SK-N-SH (cell line): ENCODE measurements around the gene ZEB1. TPM values are rescaled to one million over a fixed set of nuclear protein-coding genes. Genes with fewer than 3 reads are reported as not detected.

Source experiments
- CTCF ChIA-PET: fragments of 300-600, 350-600 bp; formaldehyde crosslinking; extraction: SDS; loops from one replicate; lab custom pipeline; 2021; lab: Yijun Ruan, JAX
- POLR2A ChIA-PET: fragments of 350-600 bp; sonication (Branson Sonifier 250); formaldehyde crosslinking; extraction: SDS; loops from one replicate; lab custom pipeline; 2020; ENCODE audit warnings: antibody characterized with exemption, inconsistent platforms; lab: Yijun Ruan, JAX
- DNase-seq: peaks from one replicate; pipeline ENCODE4 v3.0.0; 2012
- H2AFZ ChIP-seq: fragments of 200-600 bp; sonication (generic); 2 replicates; pipeline ENCODE4 v1.8.1; 2016; ENCODE audit warnings: antibody characterized with exemption, mild to moderate bottlenecking, low read depth
- H3F3A ChIP-seq: fragments of 200-600 bp; sonication (generic); replicated peaks from 2 replicates; pipeline ENCODE3; 2016; ENCODE audit warnings: antibody characterized with exemption, mild to moderate bottlenecking; ENCODE audit not compliant: insufficient read depth
- H3K27ac ChIP-seq, 2 experiments: fragments of 200-500 bp in 1 of 2; fragments of 200-600 bp in 1 of 2; sonication (Bioruptor generic) in 1 of 2; sonication (generic), shearing (Covaris generic) in 1 of 2; 2 replicates each; pipeline versions ENCODE4 v1.5.1 to v1.6.1; 2014 to 2016; ENCODE audit warnings: low read depth in 2 of 2, inconsistent platforms in 1 of 2, low read length in 1 of 2, mild to moderate bottlenecking in 1 of 2, mixed read lengths in 1 of 2
- H3K27me3 ChIP-seq: fragments of 200-600 bp; sonication (generic), shearing (Covaris generic); 2 replicates; pipeline ENCODE4 v1.6.1; 2016; ENCODE audit warnings: mixed run types; ENCODE audit not compliant: insufficient read depth
- H3K36me3 ChIP-seq, 2 experiments: fragments of 200-500 bp in 1 of 2; fragments of 200-600 bp in 1 of 2; sonication (Bioruptor generic) in 1 of 2; sonication (generic) in 1 of 2; replicated peaks in 1 of 2; 2 replicates each; pipeline versions ENCODE3 to v1.5.1; 2014 to 2016; ENCODE audit warnings: low read length in 1 of 2, mild to moderate bottlenecking in 1 of 2; ENCODE audit not compliant: insufficient read depth in 2 of 2, control insufficient read depth in 1 of 2
- H3K4me1 ChIP-seq, 2 experiments: fragments of 200-500 bp in 1 of 2; fragments of 200-600 bp in 1 of 2; sonication (Bioruptor generic) in 1 of 2; sonication (generic), shearing (Covaris generic) in 1 of 2; 2 replicates each; pipeline versions ENCODE4 v1.5.1 to v1.6.1; 2014 to 2016; ENCODE audit warnings: low read depth in 1 of 2, low read length in 1 of 2, mixed run types in 1 of 2; ENCODE audit not compliant: insufficient read depth in 2 of 2, control insufficient read depth in 1 of 2
- H3K4me2 ChIP-seq: fragments of 200-600 bp; sonication (generic), shearing (Covaris generic); 2 replicates; pipeline ENCODE4 v1.6.1; 2017; ENCODE audit warnings: mixed run types
- H3K4me3 ChIP-seq, 2 experiments: fragments of 200-500 bp in 1 of 2; fragments of 200-600 bp in 1 of 2; sonication (Bioruptor generic) in 1 of 2; sonication (generic), shearing (Covaris generic) in 1 of 2; 2 replicates each; pipeline versions ENCODE4 v1.5.1 to v1.8.1; 2014 to 2016; ENCODE audit warnings: low read depth in 2 of 2, inconsistent platforms in 1 of 2, low read length in 1 of 2, mild to moderate bottlenecking in 1 of 2, mixed read lengths in 1 of 2, moderate library complexity in 1 of 2
- H3K79me2 ChIP-seq: fragments of 200-600 bp; sonication (generic); 2 replicates; pipeline ENCODE4 v1.8.1; 2017; ENCODE audit warnings: mild to moderate bottlenecking; ENCODE audit not compliant: insufficient read depth
- H3K9ac ChIP-seq: fragments of 200-600 bp; sonication (generic); 2 replicates; pipeline ENCODE4 v1.6.1; 2017; ENCODE audit warnings: mixed run types
- H3K9me2 ChIP-seq: fragments of 200-600 bp; sonication (generic); 2 replicates; pipeline ENCODE4 v1.6.1; 2017; ENCODE audit warnings: mixed run types
- H3K9me3 ChIP-seq: fragments of 200-600 bp; sonication (generic); 2 replicates; pipeline ENCODE4 v1.6.1; 2017; ENCODE audit warnings: mixed run types, mild to moderate bottlenecking, moderate library complexity
- H4K20me1 ChIP-seq: fragments of 200-600 bp; sonication (generic); 2 replicates; pipeline ENCODE4 v1.6.1; 2017; ENCODE audit warnings: mild to moderate bottlenecking, mixed run types; ENCODE audit not compliant: insufficient read depth
- ELF1 ChIP-seq: IDR thresholded peaks from 2 replicates; pipeline ENCODE4 v1.4.0; 2012
- EP300 ChIP-seq, 2 experiments: IDR thresholded peaks; 2 replicates each; pipeline versions ENCODE4 v1.4.0 to v1.6.1; 2012; ENCODE audit warnings: borderline replicate concordance in 1 of 2, low read depth in 1 of 2, low read length in 1 of 2
- EZH2phosphoT487 ChIP-seq: fragments of 200-600 bp; sonication (generic); IDR thresholded peaks from 2 replicates; pipeline ENCODE4 v1.6.1; 2017; ENCODE audit warnings: low read depth, mixed run types, mild to moderate bottlenecking, antibody characterized with exemption, moderate library complexity, borderline replicate concordance
- FOXM1 ChIP-seq: IDR thresholded peaks from 2 replicates; pipeline ENCODE4 v1.4.0; 2012; ENCODE audit warnings: low read depth, mild to moderate bottlenecking
- JUND ChIP-seq: IDR thresholded peaks from 2 replicates; pipeline ENCODE4 v1.4.0; 2012
- MEF2A ChIP-seq: IDR thresholded peaks from 2 replicates; pipeline ENCODE4 v1.4.0; 2012; ENCODE audit warnings: low read depth, borderline replicate concordance
- MXI1 ChIP-seq: IDR thresholded peaks from 2 replicates; pipeline ENCODE4 v1.6.1; 2012; ENCODE audit warnings: mild to moderate bottlenecking, low read depth, low read length, improper control_type of control experiment
- NFIC ChIP-seq: IDR thresholded peaks from 2 replicates; pipeline ENCODE4 v1.4.0; 2012; ENCODE audit warnings: borderline replicate concordance
- NRF1 ChIP-seq: IDR thresholded peaks from 2 replicates; pipeline ENCODE4 v1.6.1; 2012; ENCODE audit warnings: low read depth, mild to moderate bottlenecking, low read length
- RAD21 ChIP-seq: IDR thresholded peaks from 2 replicates; pipeline ENCODE4 v1.6.1; 2012; ENCODE audit warnings: mild to moderate bottlenecking, low read length
- RFX5 ChIP-seq: IDR thresholded peaks from 2 replicates; pipeline ENCODE4 v1.6.1; 2012; ENCODE audit warnings: mild to moderate bottlenecking, improper control_type of control experiment, low read length
- SIN3A ChIP-seq: IDR thresholded peaks from 2 replicates; pipeline ENCODE4 v1.6.1; 2012; ENCODE audit warnings: low read depth, mild to moderate bottlenecking, low read length, moderate library complexity, borderline replicate concordance
- TCF12 ChIP-seq: IDR thresholded peaks from 2 replicates; pipeline ENCODE4 v1.4.0; 2012
- WGBS: methylation state at CpG from one replicate; pipeline ENCODE4 v1.1.6; 2017; ENCODE audit warnings: low lambda C conversion rate; 5-methylcytosine and 5-hydroxymethylcytosine counted together
- polyA plus RNA-seq, 3 experiments: library from polyadenylated mRNA; depleted of rRNA; stranded (reverse); fragments of >200 nt; gene quantifications; 2 replicates each; pipeline ENCODE4 v1.2.3, GENCODE V29; 2012
- TF ChIP-seq, protein P1 (sequence below): IDR thresholded peaks from 2 replicates; pipeline ENCODE4 v1.6.1; 2012; ENCODE audit warnings: mild to moderate bottlenecking, low read depth, low read length, moderate library complexity
- TF ChIP-seq, protein P2 (sequence below): fragments of 150-350 bp; IDR thresholded peaks from 2 replicates; pipeline ENCODE4 v1.6.1; 2016; ENCODE audit warnings: mild to moderate bottlenecking, low read depth, low read length
- TF ChIP-seq, protein P3 (sequence below): IDR thresholded peaks from 2 replicates; pipeline ENCODE4 v1.4.0; 2012; ENCODE audit warnings: low read depth, borderline replicate concordance
- TF ChIP-seq, protein P4 (sequence below): IDR thresholded peaks from 2 replicates; pipeline ENCODE4; 2012
- TF ChIP-seq, protein P5 (sequence below): IDR thresholded peaks from 2 replicates; pipeline ENCODE4 v1.4.0; 2012; ENCODE audit warnings: low read depth
- TF ChIP-seq, protein P6 (sequence below): fragments of 200-600 bp; sonication (generic); IDR thresholded peaks from 2 replicates; pipeline ENCODE4 v1.6.1; 2017; ENCODE audit warnings: antibody characterized with exemption, mild to moderate bottlenecking, moderate library complexity

ZEB1 gene
- polyA plus RNA-seq, 1 of the 3 experiments (the other 2 are of a cell fraction): 5.4 TPM

DNA sequence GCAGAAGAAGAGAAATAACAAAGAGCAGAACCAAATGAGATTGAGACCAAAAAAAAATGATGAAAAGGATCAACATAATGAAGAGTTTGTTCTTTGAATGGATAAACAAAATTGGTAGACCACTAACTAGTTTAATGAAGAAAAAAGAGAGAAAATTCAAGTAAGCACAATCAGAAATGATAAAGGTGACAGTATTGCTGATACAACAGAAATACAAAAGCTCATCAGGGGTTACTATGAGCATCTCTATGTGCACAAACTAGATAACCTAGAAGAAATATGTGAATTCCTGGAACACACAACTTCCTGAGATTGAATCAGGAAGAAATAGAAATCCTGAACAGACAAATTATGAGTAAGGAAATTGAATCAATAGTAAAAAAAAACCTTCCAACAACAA lies 157.1 kb downstream of the ZEB1 start:
- Histone ChIP-seq H2AFZ (no peak overlapping the region), H3K27ac (no peak overlapping the region), H3K4me2 (no peak overlapping the region), H3K4me3 (no peak overlapping the region), H3K9me3 (0 out of 2 replicates have a peak, but pooled peaks cover 5% of the 10 kb centered on the region), H3F3A (peaks cover 14% of the 10 kb centered on the region), H4K20me1 (no peaks in the 10 kb centered on the region), H3K27me3 (no peaks in the 10 kb centered on the region), H3K9me2 (no peaks in the 10 kb centered on the region), H3K4me1 (no peaks in the 10 kb centered on the region), H3K79me2 (no peaks in the 10 kb centered on the region), H3K9ac (no peak overlapping the region), H3K36me3 (peaks cover 0 to 3% of the 10 kb centered on the region in 2 experiments)
- no peak for DNase-seq
- CTCF ChIA-PET: interaction anchor here (1.2 kb wide), 1 partner anchor 15 kb away, joined by 3 read pairs; no protein-coding TSS in a partner anchor
- no peak for TF ChIP-seq EP300 (IDR thresholded peaks at IDR 0.05; ENCODE audit: borderline replicate concordance in 1 of 2, low read depth in 1 of 2, low read length in 1 of 2)
- no peak for TF ChIP-seq RFX5
- TF ChIP-seq, protein P1, sequence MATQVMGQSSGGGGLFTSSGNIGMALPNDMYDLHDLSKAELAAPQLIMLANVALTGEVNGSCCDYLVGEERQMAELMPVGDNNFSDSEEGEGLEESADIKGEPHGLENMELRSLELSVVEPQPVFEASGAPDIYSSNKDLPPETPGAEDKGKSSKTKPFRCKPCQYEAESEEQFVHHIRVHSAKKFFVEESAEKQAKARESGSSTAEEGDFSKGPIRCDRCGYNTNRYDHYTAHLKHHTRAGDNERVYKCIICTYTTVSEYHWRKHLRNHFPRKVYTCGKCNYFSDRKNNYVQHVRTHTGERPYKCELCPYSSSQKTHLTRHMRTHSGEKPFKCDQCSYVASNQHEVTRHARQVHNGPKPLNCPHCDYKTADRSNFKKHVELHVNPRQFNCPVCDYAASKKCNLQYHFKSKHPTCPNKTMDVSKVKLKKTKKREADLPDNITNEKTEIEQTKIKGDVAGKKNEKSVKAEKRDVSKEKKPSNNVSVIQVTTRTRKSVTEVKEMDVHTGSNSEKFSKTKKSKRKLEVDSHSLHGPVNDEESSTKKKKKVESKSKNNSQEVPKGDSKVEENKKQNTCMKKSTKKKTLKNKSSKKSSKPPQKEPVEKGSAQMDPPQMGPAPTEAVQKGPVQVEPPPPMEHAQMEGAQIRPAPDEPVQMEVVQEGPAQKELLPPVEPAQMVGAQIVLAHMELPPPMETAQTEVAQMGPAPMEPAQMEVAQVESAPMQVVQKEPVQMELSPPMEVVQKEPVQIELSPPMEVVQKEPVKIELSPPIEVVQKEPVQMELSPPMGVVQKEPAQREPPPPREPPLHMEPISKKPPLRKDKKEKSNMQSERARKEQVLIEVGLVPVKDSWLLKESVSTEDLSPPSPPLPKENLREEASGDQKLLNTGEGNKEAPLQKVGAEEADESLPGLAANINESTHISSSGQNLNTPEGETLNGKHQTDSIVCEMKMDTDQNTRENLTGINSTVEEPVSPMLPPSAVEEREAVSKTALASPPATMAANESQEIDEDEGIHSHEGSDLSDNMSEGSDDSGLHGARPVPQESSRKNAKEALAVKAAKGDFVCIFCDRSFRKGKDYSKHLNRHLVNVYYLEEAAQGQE: no peak
- TF ChIP-seq, protein P2, sequence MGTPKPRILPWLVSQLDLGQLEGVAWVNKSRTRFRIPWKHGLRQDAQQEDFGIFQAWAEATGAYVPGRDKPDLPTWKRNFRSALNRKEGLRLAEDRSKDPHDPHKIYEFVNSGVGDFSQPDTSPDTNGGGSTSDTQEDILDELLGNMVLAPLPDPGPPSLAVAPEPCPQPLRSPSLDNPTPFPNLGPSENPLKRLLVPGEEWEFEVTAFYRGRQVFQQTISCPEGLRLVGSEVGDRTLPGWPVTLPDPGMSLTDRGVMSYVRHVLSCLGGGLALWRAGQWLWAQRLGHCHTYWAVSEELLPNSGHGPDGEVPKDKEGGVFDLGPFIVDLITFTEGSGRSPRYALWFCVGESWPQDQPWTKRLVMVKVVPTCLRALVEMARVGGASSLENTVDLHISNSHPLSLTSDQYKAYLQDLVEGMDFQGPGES: no peak
- TF ChIP-seq, protein P3, sequence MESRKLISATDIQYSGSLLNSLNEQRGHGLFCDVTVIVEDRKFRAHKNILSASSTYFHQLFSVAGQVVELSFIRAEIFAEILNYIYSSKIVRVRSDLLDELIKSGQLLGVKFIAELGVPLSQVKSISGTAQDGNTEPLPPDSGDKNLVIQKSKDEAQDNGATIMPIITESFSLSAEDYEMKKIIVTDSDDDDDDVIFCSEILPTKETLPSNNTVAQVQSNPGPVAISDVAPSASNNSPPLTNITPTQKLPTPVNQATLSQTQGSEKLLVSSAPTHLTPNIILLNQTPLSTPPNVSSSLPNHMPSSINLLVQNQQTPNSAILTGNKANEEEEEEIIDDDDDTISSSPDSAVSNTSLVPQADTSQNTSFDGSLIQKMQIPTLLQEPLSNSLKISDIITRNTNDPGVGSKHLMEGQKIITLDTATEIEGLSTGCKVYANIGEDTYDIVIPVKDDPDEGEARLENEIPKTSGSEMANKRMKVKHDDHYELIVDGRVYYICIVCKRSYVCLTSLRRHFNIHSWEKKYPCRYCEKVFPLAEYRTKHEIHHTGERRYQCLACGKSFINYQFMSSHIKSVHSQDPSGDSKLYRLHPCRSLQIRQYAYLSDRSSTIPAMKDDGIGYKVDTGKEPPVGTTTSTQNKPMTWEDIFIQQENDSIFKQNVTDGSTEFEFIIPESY: no peak
- no peak for TF ChIP-seq EZH2phosphoT487
- no peak for TF ChIP-seq SIN3A
- POLR2A ChIA-PET: no interaction called here

DNA sequence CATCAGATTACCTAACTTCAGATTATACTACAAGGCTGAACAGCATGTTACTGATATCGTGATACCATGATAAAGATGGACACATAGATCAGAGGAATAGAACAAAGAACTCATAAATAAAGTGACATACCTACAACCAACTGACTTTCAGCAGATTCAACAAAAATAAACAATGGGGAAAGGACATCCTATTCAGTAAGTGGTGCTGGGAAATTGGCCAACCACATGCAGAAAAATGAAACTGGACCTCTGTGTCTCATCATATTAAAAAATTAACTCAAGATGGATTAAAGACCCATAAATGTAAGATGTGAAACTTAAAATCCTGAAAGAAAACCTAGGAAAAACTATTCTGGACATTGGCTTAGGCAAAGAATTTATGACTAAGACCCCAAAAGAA lies 158.6 kb downstream of the ZEB1 start:
- Histone ChIP-seq H3K79me2 (no peaks in the 10 kb centered on the region), H3K9me2 (no peaks in the 10 kb centered on the region), H3K9me3 (0 out of 2 replicates have a peak, but pooled peaks cover 5% of the 10 kb centered on the region), H3K4me3 (no peak overlapping the region; a peak in 1 of 4 replicates), H3K4me2 (no peak overlapping the region), H3K36me3 (peaks cover 0 to 3% of the 10 kb centered on the region in 2 experiments), H3F3A (peaks cover 14% of the 10 kb centered on the region), H2AFZ (no peak overlapping the region), H4K20me1 (no peaks in the 10 kb centered on the region), H3K4me1 (no peaks in the 10 kb centered on the region), H3K9ac (no peak overlapping the region), H3K27me3 (no peaks in the 10 kb centered on the region), H3K27ac (no peak overlapping the region; a peak in 1 of 4 replicates)
- POLR2A ChIA-PET: no interaction called here
- no peak for DNase-seq
- CTCF ChIA-PET: no interaction called here
- 72% methylated on average over 1 of the region's 1 CpG for WGBS
- TF ChIP-seq EP300 (IDR thresholded peaks at IDR 0.05; ENCODE audit: borderline replicate concordance in 1 of 2, low read depth in 1 of 2, low read length in 1 of 2) (peak in 1 of 2 experiments; percentile 29; a peak in 1 of 4 replicates), FOXM1 (no peak), NRF1 (no peak), MEF2A (no peak), MXI1 (no peak), JUND (no peak), TCF12 (peak; percentile 51), ELF1 (no peak), RAD21 (no peak), NFIC (no peak)
- TF ChIP-seq, protein P4, sequence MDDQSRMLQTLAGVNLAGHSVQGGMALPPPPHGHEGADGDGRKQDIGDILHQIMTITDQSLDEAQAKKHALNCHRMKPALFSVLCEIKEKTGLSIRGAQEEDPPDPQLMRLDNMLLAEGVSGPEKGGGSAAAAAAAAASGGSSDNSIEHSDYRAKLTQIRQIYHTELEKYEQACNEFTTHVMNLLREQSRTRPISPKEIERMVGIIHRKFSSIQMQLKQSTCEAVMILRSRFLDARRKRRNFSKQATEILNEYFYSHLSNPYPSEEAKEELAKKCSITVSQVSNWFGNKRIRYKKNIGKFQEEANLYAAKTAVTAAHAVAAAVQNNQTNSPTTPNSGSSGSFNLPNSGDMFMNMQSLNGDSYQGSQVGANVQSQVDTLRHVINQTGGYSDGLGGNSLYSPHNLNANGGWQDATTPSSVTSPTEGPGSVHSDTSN: peak; percentile 36; the same call in 1 of the 2 replicates
- TF ChIP-seq, protein P5, sequence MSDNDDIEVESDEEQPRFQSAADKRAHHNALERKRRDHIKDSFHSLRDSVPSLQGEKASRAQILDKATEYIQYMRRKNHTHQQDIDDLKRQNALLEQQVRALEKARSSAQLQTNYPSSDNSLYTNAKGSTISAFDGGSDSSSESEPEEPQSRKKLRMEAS: no peak
- TF ChIP-seq, protein P6, sequence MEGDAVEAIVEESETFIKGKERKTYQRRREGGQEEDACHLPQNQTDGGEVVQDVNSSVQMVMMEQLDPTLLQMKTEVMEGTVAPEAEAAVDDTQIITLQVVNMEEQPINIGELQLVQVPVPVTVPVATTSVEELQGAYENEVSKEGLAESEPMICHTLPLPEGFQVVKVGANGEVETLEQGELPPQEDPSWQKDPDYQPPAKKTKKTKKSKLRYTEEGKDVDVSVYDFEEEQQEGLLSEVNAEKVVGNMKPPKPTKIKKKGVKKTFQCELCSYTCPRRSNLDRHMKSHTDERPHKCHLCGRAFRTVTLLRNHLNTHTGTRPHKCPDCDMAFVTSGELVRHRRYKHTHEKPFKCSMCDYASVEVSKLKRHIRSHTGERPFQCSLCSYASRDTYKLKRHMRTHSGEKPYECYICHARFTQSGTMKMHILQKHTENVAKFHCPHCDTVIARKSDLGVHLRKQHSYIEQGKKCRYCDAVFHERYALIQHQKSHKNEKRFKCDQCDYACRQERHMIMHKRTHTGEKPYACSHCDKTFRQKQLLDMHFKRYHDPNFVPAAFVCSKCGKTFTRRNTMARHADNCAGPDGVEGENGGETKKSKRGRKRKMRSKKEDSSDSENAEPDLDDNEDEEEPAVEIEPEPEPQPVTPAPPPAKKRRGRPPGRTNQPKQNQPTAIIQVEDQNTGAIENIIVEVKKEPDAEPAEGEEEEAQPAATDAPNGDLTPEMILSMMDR: no peak
